HepG2 (cell line): ENCODE data around the gene PTPRM. TPM values are rescaled to one million over a fixed set of nuclear protein-coding genes. Genes with fewer than 3 reads are reported as not detected.

Source experiments
- ATAC-seq: fragments of 200-7000 bp; cut with Tn5 transposase; 3 replicates; pipeline ENCODE4 v1.9.1; 2020; ENCODE audit warnings: mild to moderate bottlenecking, moderate library complexity
- BruUV-seq: library from RNA; stranded (reverse); fragments of 400-500 nt; replicated peaks from 2 replicates; lab custom pipeline; 2021; lab: Mats Ljungman, UMichigan
- CTCF ChIA-PET: fragments of 300-600 bp; formaldehyde crosslinking; extraction: SDS; loops from one replicate; lab custom pipeline; 2021; ENCODE audit warnings: low total read pairs, inconsistent platforms, low intra/inter-chr PET ratio; lab: Yijun Ruan, JAX
- POLR2A ChIA-PET: fragments of 350-600 bp; sonication (Branson Sonifier 250); formaldehyde crosslinking; loops from one replicate; lab custom pipeline; 2020; ENCODE audit warnings: antibody characterized with exemption, inconsistent platforms; lab: Yijun Ruan, JAX
- DNase-seq: peaks from one replicate; pipeline ENCODE4 v3.0.0-alpha.2; 2015; ENCODE audit warnings: low spot score
- FAIRE-seq: peaks from 3 replicates; lab custom pipeline; 2011; peaks lifted over from hg19 to GRCh38; lab: Jason Lieb, UNC
- H2AFZ ChIP-seq: one replicate; pipeline ENCODE4 v1.6.1; 2011; ENCODE audit warnings: low read length, inconsistent platforms
- H3K27ac ChIP-seq: fragments of 300-600 bp; 3 replicates; pipeline ENCODE4 v1.8.0; 2011; ENCODE audit warnings: mixed run types, mild to moderate bottlenecking, mixed read lengths, low read length, inconsistent platforms; ENCODE audit not compliant: insufficient read depth; ENCODE audit errors: extremely low read length
- H3K27me3 ChIP-seq, 2 experiments: fragments of 200-600 bp in 1 of 2; 2 replicates in 1 of 2; 3 replicates in 1 of 2; pipeline versions ENCODE4 v1.6.0 to v1.8.0; 2011; ENCODE audit warnings: low read length in 2 of 2, mild to moderate bottlenecking in 2 of 2, moderate library complexity in 2 of 2, inconsistent platforms in 1 of 2; ENCODE audit not compliant: insufficient read depth in 2 of 2, control insufficient read depth in 1 of 2
- H3K36me3 ChIP-seq, 2 experiments: fragments of 200-600 bp in 1 of 2; replicated peaks in 1 of 2; 2 replicates in 1 of 2; 3 replicates in 1 of 2; pipeline versions ENCODE4 v1.5.1 to v1.8.0; 2011; ENCODE audit warnings: low read length in 2 of 2, inconsistent platforms in 1 of 2; ENCODE audit not compliant: insufficient read depth in 2 of 2, control insufficient read depth in 1 of 2
- H3K4me1 ChIP-seq: 2 replicates; pipeline ENCODE4 v1.5.1; 2012; ENCODE audit warnings: low read length, inconsistent platforms; ENCODE audit not compliant: insufficient read depth
- H3K4me2 ChIP-seq: 2 replicates; pipeline ENCODE4 v1.6.0; 2011; ENCODE audit warnings: low read depth, low read length, inconsistent platforms
- H3K4me3 ChIP-seq, 3 experiments: fragments of 200-600 bp in 1 of 3; sonication (generic), shearing (Covaris generic) in 1 of 3; replicated peaks in 1 of 3; 2 replicates each; pipeline ENCODE4 v1.5.1; 2011 to 2016; ENCODE audit warnings: low read length in 3 of 3, inconsistent platforms in 2 of 3, low read depth in 2 of 3, mild to moderate bottlenecking in 2 of 3, control low read depth in 1 of 3, mixed read lengths in 1 of 3; ENCODE audit not compliant: insufficient read depth in 1 of 3
- H3K79me2 ChIP-seq: one replicate; pipeline ENCODE4 v1.6.1; 2011; ENCODE audit warnings: low read length, inconsistent platforms; ENCODE audit not compliant: insufficient read depth
- H3K9ac ChIP-seq: 2 replicates; pipeline ENCODE4 v1.6.0; 2011; ENCODE audit warnings: mild to moderate bottlenecking, low read depth, low read length, inconsistent platforms; ENCODE audit not compliant: insufficient read depth
- H3K9me3 ChIP-seq: 2 replicates; pipeline ENCODE4 v1.5.1; 2012; ENCODE audit warnings: mild to moderate bottlenecking, low read length
- H4K20me1 ChIP-seq: 2 replicates; pipeline ENCODE4 v1.6.0; 2011; ENCODE audit warnings: inconsistent platforms, mild to moderate bottlenecking, low read length, moderate library complexity; ENCODE audit not compliant: insufficient read depth
- ASH2L ChIP-seq: fragments of 300-600, 200-600 bp; sonication (generic); IDR thresholded peaks from 2 replicates; pipeline ENCODE4 v1.7.0; 2017; ENCODE audit warnings: low read depth, mild to moderate bottlenecking, moderate library complexity, mixed read lengths, low read length; ENCODE audit not compliant: insufficient read length
- CREB1 ChIP-seq, 2 experiments: fragments of 450-650 bp in 1 of 2; IDR thresholded peaks; 2 replicates each; pipeline ENCODE4 v1.6.1; 2016 to 2017; ENCODE audit warnings: control low read depth in 1 of 2, mild to moderate bottlenecking in 1 of 2, missing compliant biosample characterization in 1 of 2, missing genetic modification characterization in 1 of 2
- FOSL1 ChIP-seq: sonication (generic); formaldehyde crosslinking; IDR thresholded peaks from 2 replicates; pipeline ENCODE4 v1.9.0; 2021; ENCODE audit warnings: missing genetic modification reagents, borderline replicate concordance
- FOSL2 ChIP-seq: sonication (generic); formaldehyde crosslinking; IDR thresholded peaks from 2 replicates; pipeline ENCODE4 v1.4.0; 2020; ENCODE audit warnings: missing genetic modification reagents
- NFYB ChIP-seq: sonication (generic); formaldehyde crosslinking; IDR thresholded peaks from 2 replicates; pipeline ENCODE4 v1.4.0; 2020; ENCODE audit warnings: missing genetic modification reagents
- PCBP1 ChIP-seq: fragments of 200-400 bp; formaldehyde crosslinking; IDR thresholded peaks from 2 replicates; pipeline ENCODE4 v1.6.1; 2017; ENCODE audit warnings: mild to moderate bottlenecking, low read depth, low read length, borderline replicate concordance
- PITX1 ChIP-seq: sonication (generic); formaldehyde crosslinking; IDR thresholded peaks from 2 replicates; pipeline ENCODE4 v1.5.1; 2020; ENCODE audit warnings: mild to moderate bottlenecking, missing genetic modification reagents
- SP5 ChIP-seq: IDR thresholded peaks from 2 replicates; pipeline ENCODE4 v1.6.1; 2016; ENCODE audit warnings: low read depth, borderline replicate concordance
- TMF1 ChIP-seq: sonication (generic); formaldehyde crosslinking; IDR thresholded peaks from 2 replicates; pipeline ENCODE4 v1.8.1; 2022; ENCODE audit warnings: low read depth, missing genetic modification reagents
- ZNF124 ChIP-seq: sonication (generic); formaldehyde crosslinking; IDR thresholded peaks from 2 replicates; pipeline ENCODE4 v1.4.0; 2020; ENCODE audit warnings: missing genetic modification reagents
- ZNF138 ChIP-seq: sonication (generic); formaldehyde crosslinking; IDR thresholded peaks from 2 replicates; pipeline ENCODE4 v1.5.0; 2020; ENCODE audit warnings: mild to moderate bottlenecking, low read depth, missing genetic modification reagents
- ZNF24 ChIP-seq: fragments of 450-650 bp; IDR thresholded peaks from 2 replicates; pipeline ENCODE4 v1.6.1; 2017; ENCODE audit warnings: antibody characterized with exemption, mild to moderate bottlenecking
- ZNF317 ChIP-seq: sonication (generic); formaldehyde crosslinking; IDR thresholded peaks from 2 replicates; pipeline ENCODE4 v1.5.0; 2020; ENCODE audit warnings: mild to moderate bottlenecking, missing genetic modification reagents
- ZNF567 ChIP-seq: sonication (generic); formaldehyde crosslinking; IDR thresholded peaks from 2 replicates; pipeline ENCODE4 v1.8.1; 2023; ENCODE audit warnings: mild to moderate bottlenecking, missing genetic modification reagents, borderline replicate concordance
- ZNF777 ChIP-seq: sonication (generic); formaldehyde crosslinking; IDR thresholded peaks from 2 replicates; pipeline ENCODE4 v1.4.0; 2020; ENCODE audit warnings: missing genetic modification reagents
- ZNF891 ChIP-seq: sonication (generic); formaldehyde crosslinking; IDR thresholded peaks from 2 replicates; pipeline ENCODE4 v1.5.0; 2020; ENCODE audit warnings: mild to moderate bottlenecking, missing genetic modification reagents
- WGBS: methylation state at CpG from one replicate; pipeline ENCODE4 v1.1.6; 2017; ENCODE audit warnings: low lambda C conversion rate; 5-methylcytosine and 5-hydroxymethylcytosine counted together
- in situ Hi-C: cut with HindIII; loops from 2 replicates; pipeline ENCODE4 v1.10.0; 2017; ENCODE audit warnings: low pct_unique_long_range_greater_than_20kb; ENCODE audit not compliant: extremely low pct_ligation_motif_present
- intact Hi-C: fragments of 100-400 bp; cut with micrococcal nuclease; formaldehyde crosslinking; loops from one replicate; pipeline ENCODE4 v1.10.0; 2022; ENCODE audit not compliant: unreplicated experiment
- polyA plus RNA-seq, 8 experiments: library from polyadenylated mRNA; depleted of rRNA in 3 of 8; stranded (reverse) in 7 of 8; unstranded in 1 of 8; fragments of >200 nt; fragmentation: Illumina TruSeq in 4 of 8; extraction: Trizol in 4 of 8; gene quantifications; 2 replicates each; pipeline versions ENCODE4 v1.2.1 to v1.2.3, GENCODE V29; 2011 to 2016; ENCODE audit warnings: low read depth in 4 of 8, missing spikeins in 1 of 8, mixed read lengths in 1 of 8; ENCODE audit not compliant: insufficient read depth in 1 of 8
- total RNA-seq, 5 experiments: library from RNA; depleted of rRNA; stranded (reverse); fragments of >200 nt; fragmentation: Illumina TruSeq; extraction: Trizol; gene quantifications; 2 replicates each; pipeline ENCODE4 v1.2.3, GENCODE V29; 2016; ENCODE audit warnings: low read depth in 1 of 5
- TF ChIP-seq, protein P1 (sequence below): IDR thresholded peaks from 2 replicates; pipeline ENCODE4 v1.6.1; 2016; ENCODE audit warnings: low read depth, borderline replicate concordance
- TF ChIP-seq, protein P2 (sequence below): sonication (generic); formaldehyde crosslinking; conservative IDR thresholded peaks from 2 replicates; pipeline ENCODE4 v1.4.0; 2020; ENCODE audit warnings: missing genetic modification reagents
- TF ChIP-seq, protein P3 (sequence below): conservative IDR thresholded peaks from 2 replicates; pipeline ENCODE4 v1.6.1; 2018; ENCODE audit warnings: missing genetic modification reagents
- TF ChIP-seq, protein P4 (sequence below): IDR thresholded peaks from 2 replicates; pipeline ENCODE4 v1.6.1; 2016; ENCODE audit warnings: mild to moderate bottlenecking

Gene PTPRM
- total and polyA plus RNA-seq, 2 of the 13 experiments (the other 11 are each of a cell fraction or from before 2014, with no cell fraction given): 12.6 to 108 TPM

DNA sequence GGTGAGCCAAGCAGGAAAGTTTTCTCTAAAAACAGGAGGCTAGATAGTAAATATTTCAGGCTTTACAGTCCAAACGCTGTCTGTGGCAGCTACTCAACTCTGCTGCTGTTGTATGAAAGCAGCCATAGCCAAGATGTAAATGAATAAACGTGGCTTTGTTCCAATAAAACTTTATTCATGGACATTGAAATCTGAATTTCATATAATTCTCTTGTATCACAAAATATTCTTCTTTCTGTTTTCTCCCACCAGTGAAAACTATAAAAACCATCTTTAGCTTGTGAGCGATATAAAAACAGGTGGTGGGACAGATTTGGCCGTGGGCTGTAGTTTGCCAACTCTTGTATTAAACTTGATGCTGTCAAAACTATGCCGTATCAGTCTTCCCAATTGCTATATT lies 333.0 kb downstream of the PTPRM start:
- no peaks in the 10 kb centered on the region for H3K4me1 ChIP-seq
- ATAC-seq (no peak), DNase-seq (no peak), FAIRE-seq (no peak)
- 0 out of 5 replicates have a peak, but pooled peaks cover 0 to 3% of the 10 kb centered on the region in 2 experiments for H3K36me3 ChIP-seq
- TF ChIP-seq NFYB (CRISPR knock-in tag) (no peak), ZNF24 (no peak), SP5 (CRISPR knock-in tag) (no peak), ZNF317 (CRISPR knock-in tag) (no peak), TMF1 (CRISPR knock-in tag) (no peak), PCBP1 (no peak), ZNF891 (CRISPR knock-in tag) (no peak), PITX1 (CRISPR knock-in tag) (no peak), FOSL2 (no peak), ZNF567 (CRISPR knock-in tag) (no peak), ZNF138 (CRISPR knock-in tag) (no peak), ASH2L (no peak), ZNF124 (CRISPR knock-in tag) (no peak), CREB1 (IDR thresholded peaks at IDR 0.05) (no peak), CREB1 (CRISPR knock-in tag; IDR thresholded peaks at IDR 0.05) (no peak), FOSL1 (no peak), ZNF777 (no peak)
- TF ChIP-seq, protein P1, sequence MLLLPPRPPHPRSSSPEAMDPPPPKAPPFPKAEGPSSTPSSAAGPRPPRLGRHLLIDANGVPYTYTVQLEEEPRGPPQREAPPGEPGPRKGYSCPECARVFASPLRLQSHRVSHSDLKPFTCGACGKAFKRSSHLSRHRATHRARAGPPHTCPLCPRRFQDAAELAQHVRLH (CRISPR knock-in tag): no peak
- TF ChIP-seq, protein P2, sequence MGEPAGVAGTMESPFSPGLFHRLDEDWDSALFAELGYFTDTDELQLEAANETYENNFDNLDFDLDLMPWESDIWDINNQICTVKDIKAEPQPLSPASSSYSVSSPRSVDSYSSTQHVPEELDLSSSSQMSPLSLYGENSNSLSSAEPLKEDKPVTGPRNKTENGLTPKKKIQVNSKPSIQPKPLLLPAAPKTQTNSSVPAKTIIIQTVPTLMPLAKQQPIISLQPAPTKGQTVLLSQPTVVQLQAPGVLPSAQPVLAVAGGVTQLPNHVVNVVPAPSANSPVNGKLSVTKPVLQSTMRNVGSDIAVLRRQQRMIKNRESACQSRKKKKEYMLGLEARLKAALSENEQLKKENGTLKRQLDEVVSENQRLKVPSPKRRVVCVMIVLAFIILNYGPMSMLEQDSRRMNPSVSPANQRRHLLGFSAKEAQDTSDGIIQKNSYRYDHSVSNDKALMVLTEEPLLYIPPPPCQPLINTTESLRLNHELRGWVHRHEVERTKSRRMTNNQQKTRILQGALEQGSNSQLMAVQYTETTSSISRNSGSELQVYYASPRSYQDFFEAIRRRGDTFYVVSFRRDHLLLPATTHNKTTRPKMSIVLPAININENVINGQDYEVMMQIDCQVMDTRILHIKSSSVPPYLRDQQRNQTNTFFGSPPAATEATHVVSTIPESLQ (CRISPR knock-in tag): no peak
- TF ChIP-seq, protein P3, sequence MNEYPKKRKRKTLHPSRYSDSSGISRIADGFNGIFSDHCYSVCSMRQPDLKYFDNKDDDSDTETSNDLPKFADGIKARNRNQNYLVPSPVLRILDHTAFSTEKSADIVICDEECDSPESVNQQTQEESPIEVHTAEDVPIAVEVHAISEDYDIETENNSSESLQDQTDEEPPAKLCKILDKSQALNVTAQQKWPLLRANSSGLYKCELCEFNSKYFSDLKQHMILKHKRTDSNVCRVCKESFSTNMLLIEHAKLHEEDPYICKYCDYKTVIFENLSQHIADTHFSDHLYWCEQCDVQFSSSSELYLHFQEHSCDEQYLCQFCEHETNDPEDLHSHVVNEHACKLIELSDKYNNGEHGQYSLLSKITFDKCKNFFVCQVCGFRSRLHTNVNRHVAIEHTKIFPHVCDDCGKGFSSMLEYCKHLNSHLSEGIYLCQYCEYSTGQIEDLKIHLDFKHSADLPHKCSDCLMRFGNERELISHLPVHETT (CRISPR knock-in tag): no peak
- TF ChIP-seq, protein P4, sequence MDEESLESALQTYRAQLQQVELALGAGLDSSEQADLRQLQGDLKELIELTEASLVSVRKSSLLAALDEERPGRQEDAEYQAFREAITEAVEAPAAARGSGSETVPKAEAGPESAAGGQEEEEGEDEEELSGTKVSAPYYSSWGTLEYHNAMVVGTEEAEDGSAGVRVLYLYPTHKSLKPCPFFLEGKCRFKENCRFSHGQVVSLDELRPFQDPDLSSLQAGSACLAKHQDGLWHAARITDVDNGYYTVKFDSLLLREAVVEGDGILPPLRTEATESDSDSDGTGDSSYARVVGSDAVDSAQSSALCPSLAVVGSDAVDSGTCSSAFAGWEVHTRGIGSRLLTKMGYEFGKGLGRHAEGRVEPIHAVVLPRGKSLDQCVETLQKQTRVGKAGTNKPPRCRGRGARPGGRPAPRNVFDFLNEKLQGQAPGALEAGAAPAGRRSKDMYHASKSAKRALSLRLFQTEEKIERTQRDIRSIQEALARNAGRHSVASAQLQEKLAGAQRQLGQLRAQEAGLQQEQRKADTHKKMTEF (CRISPR knock-in tag): no peak
- H3K9me3 ChIP-seq: no peaks in the 10 kb centered on the region
- intact Hi-C loops (loop anchor here (5.0 kb wide), 1 partner anchor 48 kb away; no protein-coding TSS in a partner anchor), in situ Hi-C loops (no loop called here)
- no peaks in the 10 kb centered on the region for H3K27me3 ChIP-seq
- no peak overlapping the region for H2AFZ ChIP-seq
- no peak overlapping the region for H3K9ac ChIP-seq
- no peaks in the 10 kb centered on the region for H3K79me2 ChIP-seq
- CTCF ChIA-PET: no interaction called here
- H4K20me1 ChIP-seq: no peaks in the 10 kb centered on the region; the same call in 1 of the 2 replicates
- BruUV-seq: no TSS peak
- no peak overlapping the region for H3K4me2 ChIP-seq
- POLR2A ChIA-PET: no interaction called here
- no peak overlapping the region for H3K27ac ChIP-seq
- no peak overlapping the region for H3K4me3 ChIP-seq
- WGBS: 96% methylated on average over 5 of the region's 5 CpGs
